ENCODE data around the gene MBTPS1. TPM values are rescaled to one million over a fixed set of nuclear protein-coding genes. Genes with fewer than 3 reads are reported as not detected.

MBTPS1 gene
- total and polyA plus RNA-seq, 10 of the 15 experiments (the other 5 are each of a cell fraction or from before 2014, with no cell fraction given), result 1.3 to 43.9 (median 35.2) TPM

DNA sequence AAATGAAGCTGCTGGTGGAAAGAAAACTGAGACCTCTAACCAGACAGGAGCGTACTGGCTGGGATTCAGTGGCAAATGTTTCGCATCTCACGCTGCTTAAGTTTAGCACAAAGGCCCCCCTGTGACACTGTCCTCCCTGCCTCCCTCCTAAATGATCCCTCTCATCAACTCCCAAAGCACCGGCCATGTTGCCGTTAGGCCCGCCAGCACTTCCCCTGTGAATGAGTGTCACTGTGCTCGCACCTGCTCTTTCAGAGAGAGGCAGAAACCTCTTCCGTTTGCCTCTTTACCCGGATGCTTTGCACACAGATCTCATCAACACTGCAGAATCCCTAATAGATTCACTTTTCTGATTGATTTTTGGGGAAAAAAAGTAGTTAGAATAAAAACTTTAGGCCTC, 26.5 kb downstream of the MBTPS1 start (continued):
- TF ChIP-seq, protein P1, sequence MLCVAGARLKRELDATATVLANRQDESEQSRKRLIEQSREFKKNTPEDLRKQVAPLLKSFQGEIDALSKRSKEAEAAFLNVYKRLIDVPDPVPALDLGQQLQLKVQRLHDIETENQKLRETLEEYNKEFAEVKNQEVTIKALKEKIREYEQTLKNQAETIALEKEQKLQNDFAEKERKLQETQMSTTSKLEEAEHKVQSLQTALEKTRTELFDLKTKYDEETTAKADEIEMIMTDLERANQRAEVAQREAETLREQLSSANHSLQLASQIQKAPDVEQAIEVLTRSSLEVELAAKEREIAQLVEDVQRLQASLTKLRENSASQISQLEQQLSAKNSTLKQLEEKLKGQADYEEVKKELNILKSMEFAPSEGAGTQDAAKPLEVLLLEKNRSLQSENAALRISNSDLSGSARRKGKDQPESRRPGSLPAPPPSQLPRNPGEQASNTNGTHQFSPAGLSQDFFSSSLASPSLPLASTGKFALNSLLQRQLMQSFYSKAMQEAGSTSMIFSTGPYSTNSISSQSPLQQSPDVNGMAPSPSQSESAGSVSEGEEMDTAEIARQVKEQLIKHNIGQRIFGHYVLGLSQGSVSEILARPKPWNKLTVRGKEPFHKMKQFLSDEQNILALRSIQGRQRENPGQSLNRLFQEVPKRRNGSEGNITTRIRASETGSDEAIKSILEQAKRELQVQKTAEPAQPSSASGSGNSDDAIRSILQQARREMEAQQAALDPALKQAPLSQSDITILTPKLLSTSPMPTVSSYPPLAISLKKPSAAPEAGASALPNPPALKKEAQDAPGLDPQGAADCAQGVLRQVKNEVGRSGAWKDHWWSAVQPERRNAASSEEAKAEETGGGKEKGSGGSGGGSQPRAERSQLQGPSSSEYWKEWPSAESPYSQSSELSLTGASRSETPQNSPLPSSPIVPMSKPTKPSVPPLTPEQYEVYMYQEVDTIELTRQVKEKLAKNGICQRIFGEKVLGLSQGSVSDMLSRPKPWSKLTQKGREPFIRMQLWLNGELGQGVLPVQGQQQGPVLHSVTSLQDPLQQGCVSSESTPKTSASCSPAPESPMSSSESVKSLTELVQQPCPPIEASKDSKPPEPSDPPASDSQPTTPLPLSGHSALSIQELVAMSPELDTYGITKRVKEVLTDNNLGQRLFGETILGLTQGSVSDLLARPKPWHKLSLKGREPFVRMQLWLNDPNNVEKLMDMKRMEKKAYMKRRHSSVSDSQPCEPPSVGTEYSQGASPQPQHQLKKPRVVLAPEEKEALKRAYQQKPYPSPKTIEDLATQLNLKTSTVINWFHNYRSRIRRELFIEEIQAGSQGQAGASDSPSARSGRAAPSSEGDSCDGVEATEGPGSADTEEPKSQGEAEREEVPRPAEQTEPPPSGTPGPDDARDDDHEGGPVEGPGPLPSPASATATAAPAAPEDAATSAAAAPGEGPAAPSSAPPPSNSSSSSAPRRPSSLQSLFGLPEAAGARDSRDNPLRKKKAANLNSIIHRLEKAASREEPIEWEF (IDR thresholded peaks at IDR 0.05; ENCODE audit: insufficient replicate concordance, low read depth, low read length), result no peak
- no peak for TF ChIP-seq BRCA1 (IDR thresholded peaks at IDR 0.05; ENCODE audit: low read depth, low read length)
- TF ChIP-seq, protein P2, sequence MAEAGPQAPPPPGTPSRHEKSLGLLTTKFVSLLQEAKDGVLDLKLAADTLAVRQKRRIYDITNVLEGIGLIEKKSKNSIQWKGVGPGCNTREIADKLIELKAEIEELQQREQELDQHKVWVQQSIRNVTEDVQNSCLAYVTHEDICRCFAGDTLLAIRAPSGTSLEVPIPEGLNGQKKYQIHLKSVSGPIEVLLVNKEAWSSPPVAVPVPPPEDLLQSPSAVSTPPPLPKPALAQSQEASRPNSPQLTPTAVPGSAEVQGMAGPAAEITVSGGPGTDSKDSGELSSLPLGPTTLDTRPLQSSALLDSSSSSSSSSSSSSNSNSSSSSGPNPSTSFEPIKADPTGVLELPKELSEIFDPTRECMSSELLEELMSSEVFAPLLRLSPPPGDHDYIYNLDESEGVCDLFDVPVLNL (IDR thresholded peaks at IDR 0.05; ENCODE audit: low read depth, low read length), result no peak
- TF ChIP-seq, protein P3, sequence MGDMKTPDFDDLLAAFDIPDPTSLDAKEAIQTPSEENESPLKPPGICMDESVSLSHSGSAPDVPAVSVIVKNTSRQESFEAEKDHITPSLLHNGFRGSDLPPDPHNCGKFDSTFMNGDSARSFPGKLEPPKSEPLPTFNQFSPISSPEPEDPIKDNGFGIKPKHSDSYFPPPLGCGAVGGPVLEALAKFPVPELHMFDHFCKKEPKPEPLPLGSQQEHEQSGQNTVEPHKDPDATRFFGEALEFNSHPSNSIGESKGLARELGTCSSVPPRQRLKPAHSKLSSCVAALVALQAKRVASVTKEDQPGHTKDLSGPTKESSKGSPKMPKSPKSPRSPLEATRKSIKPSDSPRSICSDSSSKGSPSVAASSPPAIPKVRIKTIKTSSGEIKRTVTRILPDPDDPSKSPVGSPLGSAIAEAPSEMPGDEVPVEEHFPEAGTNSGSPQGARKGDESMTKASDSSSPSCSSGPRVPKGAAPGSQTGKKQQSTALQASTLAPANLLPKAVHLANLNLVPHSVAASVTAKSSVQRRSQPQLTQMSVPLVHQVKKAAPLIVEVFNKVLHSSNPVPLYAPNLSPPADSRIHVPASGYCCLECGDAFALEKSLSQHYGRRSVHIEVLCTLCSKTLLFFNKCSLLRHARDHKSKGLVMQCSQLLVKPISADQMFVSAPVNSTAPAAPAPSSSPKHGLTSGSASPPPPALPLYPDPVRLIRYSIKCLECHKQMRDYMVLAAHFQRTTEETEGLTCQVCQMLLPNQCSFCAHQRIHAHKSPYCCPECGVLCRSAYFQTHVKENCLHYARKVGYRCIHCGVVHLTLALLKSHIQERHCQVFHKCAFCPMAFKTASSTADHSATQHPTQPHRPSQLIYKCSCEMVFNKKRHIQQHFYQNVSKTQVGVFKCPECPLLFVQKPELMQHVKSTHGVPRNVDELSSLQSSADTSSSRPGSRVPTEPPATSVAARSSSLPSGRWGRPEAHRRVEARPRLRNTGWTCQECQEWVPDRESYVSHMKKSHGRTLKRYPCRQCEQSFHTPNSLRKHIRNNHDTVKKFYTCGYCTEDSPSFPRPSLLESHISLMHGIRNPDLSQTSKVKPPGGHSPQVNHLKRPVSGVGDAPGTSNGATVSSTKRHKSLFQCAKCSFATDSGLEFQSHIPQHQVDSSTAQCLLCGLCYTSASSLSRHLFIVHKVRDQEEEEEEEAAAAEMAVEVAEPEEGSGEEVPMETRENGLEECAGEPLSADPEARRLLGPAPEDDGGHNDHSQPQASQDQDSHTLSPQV (IDR thresholded peaks at IDR 0.05), result no peak
- no peak for TF ChIP-seq NR2F1 (conservative IDR thresholded peaks at IDR 0.05)

All from GM12878 (cell line).